RWPE1 (cell line): ENCODE results near the gene PDXDC1.
"Not testable (repeated sequence)": the region's sequence is repeated elsewhere in the genome, so short reads cannot be mapped to it uniquely, and the experiment has no call there.

Source experiments
- CTCF ChIA-PET: fragments of 350-600 bp; sonication (Branson Sonifier 250); formaldehyde crosslinking; extraction: SDS; loops from one replicate; lab custom pipeline; 2021; lab: Yijun Ruan, JAX
- POLR2A ChIA-PET: fragments of 400-600 bp; formaldehyde crosslinking; extraction: SDS; loops from one replicate; lab custom pipeline; 2020; ENCODE audit warnings: antibody characterized with exemption; ENCODE audit not compliant: low non-redundant PET; lab: Yijun Ruan, JAX
- DNase-seq: peaks from one replicate; pipeline ENCODE4 v3.0.0; 2012; ENCODE audit warnings: low spot score
- H3K27ac ChIP-seq: fragments of 450-650 bp; 2 replicates; pipeline ENCODE4 v1.5.1; 2017
- TF ChIP-seq, protein P1 (sequence below): fragments of 450-650 bp; conservative IDR thresholded peaks from 2 replicates; pipeline ENCODE4 v1.5.1; 2017; ENCODE audit warnings: low read depth, mild to moderate bottlenecking

PDXDC1 gene

GRCh38 chr16:15053904-15054303 is 79.1 kb downstream of the PDXDC1 start:
- CTCF ChIA-PET: no interaction called here
- POLR2A ChIA-PET: no interaction called here
- no peak overlapping the region for H3K27ac ChIP-seq
- DNase-seq: no peak
- TF ChIP-seq, protein P1, sequence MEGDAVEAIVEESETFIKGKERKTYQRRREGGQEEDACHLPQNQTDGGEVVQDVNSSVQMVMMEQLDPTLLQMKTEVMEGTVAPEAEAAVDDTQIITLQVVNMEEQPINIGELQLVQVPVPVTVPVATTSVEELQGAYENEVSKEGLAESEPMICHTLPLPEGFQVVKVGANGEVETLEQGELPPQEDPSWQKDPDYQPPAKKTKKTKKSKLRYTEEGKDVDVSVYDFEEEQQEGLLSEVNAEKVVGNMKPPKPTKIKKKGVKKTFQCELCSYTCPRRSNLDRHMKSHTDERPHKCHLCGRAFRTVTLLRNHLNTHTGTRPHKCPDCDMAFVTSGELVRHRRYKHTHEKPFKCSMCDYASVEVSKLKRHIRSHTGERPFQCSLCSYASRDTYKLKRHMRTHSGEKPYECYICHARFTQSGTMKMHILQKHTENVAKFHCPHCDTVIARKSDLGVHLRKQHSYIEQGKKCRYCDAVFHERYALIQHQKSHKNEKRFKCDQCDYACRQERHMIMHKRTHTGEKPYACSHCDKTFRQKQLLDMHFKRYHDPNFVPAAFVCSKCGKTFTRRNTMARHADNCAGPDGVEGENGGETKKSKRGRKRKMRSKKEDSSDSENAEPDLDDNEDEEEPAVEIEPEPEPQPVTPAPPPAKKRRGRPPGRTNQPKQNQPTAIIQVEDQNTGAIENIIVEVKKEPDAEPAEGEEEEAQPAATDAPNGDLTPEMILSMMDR: no peak

GRCh38 chr16:15054357-15055140 is 79.7 kb downstream of the PDXDC1 start:
- POLR2A ChIA-PET: no interaction called here
- DNase-seq: no peak
- CTCF ChIA-PET: no interaction called here
- peak overlapping the region; percentile 79; the same call in 1 of the 2 replicates for H3K27ac ChIP-seq
- TF ChIP-seq, protein P1: no peak

DNA sequence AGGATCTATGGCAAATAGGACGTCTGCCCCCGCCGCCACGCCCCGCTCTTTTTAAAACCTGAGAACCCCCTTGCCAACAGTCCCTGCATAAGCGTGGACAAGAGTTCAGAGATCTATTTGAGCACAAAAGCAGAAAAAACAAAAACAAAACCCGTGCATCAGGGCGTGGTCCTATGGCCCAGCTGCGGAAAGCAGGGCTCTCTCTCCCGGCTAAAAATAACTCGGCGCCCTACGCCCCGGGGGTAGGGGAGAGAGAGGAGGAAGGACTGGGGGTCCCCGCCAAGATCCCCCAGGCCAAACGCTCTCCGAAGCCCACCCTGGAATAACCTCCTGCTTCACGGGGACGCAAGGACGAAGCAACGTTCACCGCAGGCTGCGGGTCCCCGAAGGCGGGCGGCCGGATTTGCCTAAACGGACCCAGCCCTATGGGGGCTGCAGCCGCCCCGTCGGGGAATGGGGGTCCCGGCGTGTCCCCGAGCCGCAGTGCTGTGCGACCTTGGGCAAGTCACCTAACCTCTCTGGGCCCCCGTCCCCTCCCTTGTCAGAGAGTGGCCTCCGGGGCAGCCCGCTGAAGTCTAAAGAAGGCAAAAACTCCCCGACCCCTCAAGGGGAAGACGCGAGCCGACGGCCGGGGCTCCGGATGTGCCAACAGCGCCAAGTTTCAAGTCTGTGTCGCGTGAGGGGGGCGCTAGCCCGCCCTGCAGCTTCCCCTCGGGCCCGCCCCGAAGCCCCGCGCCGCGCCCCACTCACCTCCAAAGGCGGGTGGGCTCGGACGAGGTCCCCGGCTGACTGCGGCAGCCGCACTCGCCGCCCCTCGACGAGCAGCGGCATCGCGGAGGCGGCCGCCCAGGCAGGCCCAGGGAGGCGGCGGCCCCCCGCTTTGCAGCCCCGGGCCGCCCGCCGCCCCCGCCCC is 80.6 kb downstream of the PDXDC1 start:
- CTCF ChIA-PET: no interaction called here
- TF ChIP-seq, protein P1: 0 out of 2 replicates have a peak, but pooled peaks have one; percentile 20
- POLR2A ChIA-PET: no interaction called here
- peak; percentile 14 for DNase-seq
- H3K27ac ChIP-seq: peak overlapping the region; percentile 79

DNA sequence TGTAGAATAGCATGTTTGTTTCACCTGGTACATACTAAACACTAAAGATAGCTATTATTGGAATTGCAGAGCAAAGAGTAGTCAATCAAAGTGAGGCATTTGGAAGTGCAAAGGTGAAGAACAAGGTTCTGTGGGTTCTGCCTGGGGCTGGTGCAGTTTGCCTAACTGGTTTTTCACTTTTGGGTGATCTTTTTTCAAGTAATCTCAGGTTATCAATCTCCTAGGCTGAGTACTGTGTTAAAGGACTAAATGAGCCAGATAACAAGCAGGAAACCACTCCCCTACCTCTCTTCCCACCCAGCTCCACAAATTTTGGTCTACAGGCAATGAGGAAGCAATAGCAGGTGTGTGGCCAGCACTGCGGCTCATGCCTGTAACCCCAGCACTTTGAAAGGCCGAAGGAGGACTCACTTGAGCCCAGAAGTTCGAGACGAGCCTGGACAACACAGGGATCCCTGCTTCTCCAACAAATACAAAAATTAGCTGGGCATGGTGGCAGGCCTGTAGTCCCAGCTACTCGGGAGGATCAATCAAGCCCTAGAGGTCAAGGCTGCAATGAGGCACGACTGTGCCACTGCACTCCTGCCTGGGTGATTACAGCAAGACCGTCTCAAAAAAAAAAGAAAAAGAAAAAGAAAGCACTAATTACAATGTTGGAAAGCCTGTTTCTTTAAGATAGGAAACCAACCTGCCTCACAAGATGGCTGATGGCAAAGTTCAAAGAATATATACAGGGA is 83.0 kb downstream of the PDXDC1 start:
- TF ChIP-seq, protein P1: no peak
- DNase-seq: no peak
- ChIA-PET CTCF (interaction anchor here (0.9 kb wide), 1 partner anchor 16 kb away, joined by 6 read pairs; no protein-coding TSS in a partner anchor), POLR2A (interaction anchor here (0.6 kb wide), 1 partner anchor 34 kb away, joined by 3 read pairs; no protein-coding TSS in a partner anchor)
- H3K27ac ChIP-seq: peak overlapping the region; percentile 23; the same call in 1 of the 2 replicates

GRCh38 chr16:15059324-15059723 is 84.5 kb downstream of the PDXDC1 start:
- POLR2A ChIA-PET: no interaction called here
- TF ChIP-seq, protein P1: no peak
- no peak for DNase-seq
- no peak overlapping the region for H3K27ac ChIP-seq
- CTCF ChIA-PET: interaction anchor here (0.7 kb wide), 1 partner anchor 36 kb away, joined by 4 read pairs; no protein-coding TSS in a partner anchor

GRCh38 chr16:15062085-15062810 is 87.4 kb downstream of the PDXDC1 start:
- CTCF ChIA-PET, H3K27ac ChIP-seq, POLR2A ChIA-PET, DNase-seq: not testable (repeated sequence)

- H3K27ac ChIP-seq, DNase-seq, CTCF ChIA-PET, POLR2A ChIA-PET: not testable (repeated sequence)
These were observed 91.1 kb downstream of the PDXDC1 start for GRCh38 chr16:15065961-15066360.

DNA sequence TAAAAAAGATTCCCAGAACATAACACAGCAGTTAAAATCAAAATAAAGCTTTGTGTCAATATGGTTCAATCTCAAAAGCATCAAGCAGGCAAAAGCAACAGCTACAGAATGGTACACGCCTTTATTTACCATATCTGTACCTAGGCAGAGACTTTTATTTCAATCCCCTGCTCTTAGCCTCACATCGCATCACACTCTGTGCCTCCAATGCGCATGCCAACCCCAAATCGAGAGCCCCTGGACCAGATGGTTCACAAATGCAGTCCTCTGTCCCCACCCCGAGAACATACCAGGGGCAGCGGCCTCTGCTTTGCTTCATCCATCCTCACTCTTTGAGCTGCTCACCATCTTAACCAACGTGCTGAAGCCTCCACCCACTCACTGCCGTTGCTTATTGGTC is 91.9 kb downstream of the PDXDC1 start:
- CTCF ChIA-PET, DNase-seq, H3K27ac ChIP-seq, POLR2A ChIA-PET: not testable (repeated sequence)

GRCh38 chr16:15071013-15071412 is 96.2 kb downstream of the PDXDC1 start:
- H3K27ac ChIP-seq, DNase-seq, CTCF ChIA-PET, POLR2A ChIA-PET: not testable (repeated sequence)
